Measurements from ENCODE around the gene MMP28. TPM values are rescaled to one million over a fixed set of nuclear protein-coding genes. Genes with fewer than 3 reads are reported as not detected.

MMP28 gene
- total and polyA plus RNA-seq, 2 donors (not counting 1 experiment from before 2014, with no cell fraction given), result 1.1 to 4.6 TPM

- DNase-seq (ENCODE audit: low read depth in 2 of 2), result no peak
- no peaks in the 10 kb centered on the region for H3K27me3 ChIP-seq (ENCODE audit: control insufficient read depth, insufficient read depth, low read length)
- no peaks in the 10 kb centered on the region for H4K20me1 ChIP-seq (ENCODE audit: control insufficient read depth, extremely low read depth, insufficient read depth, low read length)
- peaks cover 4% of the 10 kb centered on the region for H3K79me2 ChIP-seq (ENCODE audit: control insufficient read depth, insufficient read depth, low read length)
- no peaks in the 10 kb centered on the region for H3K9me3 ChIP-seq (ENCODE audit: control insufficient read depth, insufficient read depth, low read depth, low read length)
- H3K4me1 ChIP-seq (ENCODE audit: control insufficient read depth, extremely low read depth, insufficient read depth, low read length), result no peaks in the 10 kb centered on the region
- H3K27ac ChIP-seq (ENCODE audit: insufficient read depth, low read length), result no peak overlapping the region
- no peak overlapping the region for H3K9ac ChIP-seq (ENCODE audit: insufficient read depth, low read length)
- H3K4me2 ChIP-seq (ENCODE audit: extremely low read depth, insufficient read depth, low read length), result no peak overlapping the region
- no peak overlapping the region for H2AFZ ChIP-seq (ENCODE audit: low read length)
- H3K36me3 ChIP-seq (ENCODE audit: control insufficient read depth, insufficient read depth, low read length), result peaks cover 11% of the 10 kb centered on the region
- TF ChIP-seq EZH2 (IDR thresholded peaks at IDR 0.05; ENCODE audit: low read length, missing control alignments) (no peak), CTCF (conservative IDR thresholded peaks at IDR 0.05 in 1 of 2, IDR thresholded peaks at IDR 0.05 in 1 of 2; ENCODE audit: low read depth in 1 of 2, low read length in 2 of 2) (no peak)
- H3K4me3 ChIP-seq (replicated peaks in 1 of 4; ENCODE audit: control extremely low read depth in 1 of 4, insufficient read depth in 1 of 4, low read depth in 3 of 4, low read length in 4 of 4), result no peak overlapping the region
These were observed 29.8 kb upstream of the MMP28 start for GRCh38 chr17:35825206-35825605.

GRCh38 chr17:35821308-35821707 lies 25.9 kb upstream of the MMP28 start:
- H3K79me2 ChIP-seq (ENCODE audit: control insufficient read depth, insufficient read depth, low read length), result peaks cover 24% of the 10 kb centered on the region
- H3K9me3 ChIP-seq (ENCODE audit: control insufficient read depth, insufficient read depth, low read depth, low read length), result no peaks in the 10 kb centered on the region
- no peak for DNase-seq (ENCODE audit: low read depth in 2 of 2)
- no peak overlapping the region for H3K4me2 ChIP-seq (ENCODE audit: extremely low read depth, insufficient read depth, low read length)
- no peak overlapping the region for H3K4me3 ChIP-seq (replicated peaks in 1 of 4; ENCODE audit: control extremely low read depth in 1 of 4, insufficient read depth in 1 of 4, low read depth in 3 of 4, low read length in 4 of 4)
- H3K9ac ChIP-seq (ENCODE audit: insufficient read depth, low read length), result no peak overlapping the region
- H4K20me1 ChIP-seq (ENCODE audit: control insufficient read depth, extremely low read depth, insufficient read depth, low read length), result peaks cover 4% of the 10 kb centered on the region
- TF ChIP-seq EZH2 (IDR thresholded peaks at IDR 0.05; ENCODE audit: low read length, missing control alignments) (no peak), CTCF (conservative IDR thresholded peaks at IDR 0.05 in 1 of 2, IDR thresholded peaks at IDR 0.05 in 1 of 2; ENCODE audit: low read depth in 1 of 2, low read length in 2 of 2) (no peak)
- H3K27me3 ChIP-seq (ENCODE audit: control insufficient read depth, insufficient read depth, low read length), result no peaks in the 10 kb centered on the region
- peaks cover 3% of the 10 kb centered on the region for H3K4me1 ChIP-seq (ENCODE audit: control insufficient read depth, extremely low read depth, insufficient read depth, low read length)
- H3K27ac ChIP-seq (ENCODE audit: insufficient read depth, low read length), result no peak overlapping the region
- H3K36me3 ChIP-seq (ENCODE audit: control insufficient read depth, insufficient read depth, low read length), result peaks cover 11% of the 10 kb centered on the region
- no peak overlapping the region for H2AFZ ChIP-seq (ENCODE audit: low read length)

GRCh38 chr17:35819455-35819854 lies 24.0 kb upstream of the MMP28 start:
- Histone ChIP-seq H3K36me3 (ENCODE audit: control insufficient read depth, insufficient read depth, low read length) (peaks cover 9% of the 10 kb centered on the region), H3K9me3 (ENCODE audit: control insufficient read depth, insufficient read depth, low read depth, low read length) (no peaks in the 10 kb centered on the region), H3K27ac (ENCODE audit: insufficient read depth, low read length) (no peak overlapping the region), H3K4me3 (replicated peaks in 1 of 4; ENCODE audit: control extremely low read depth in 1 of 4, insufficient read depth in 1 of 4, low read depth in 3 of 4, low read length in 4 of 4) (no peak overlapping the region), H3K4me1 (ENCODE audit: control insufficient read depth, extremely low read depth, insufficient read depth, low read length) (peaks cover 3% of the 10 kb centered on the region), H3K27me3 (ENCODE audit: control insufficient read depth, insufficient read depth, low read length) (no peaks in the 10 kb centered on the region), H4K20me1 (ENCODE audit: control insufficient read depth, extremely low read depth, insufficient read depth, low read length) (peaks cover 4% of the 10 kb centered on the region), H2AFZ (ENCODE audit: low read length) (no peak overlapping the region), H3K9ac (ENCODE audit: insufficient read depth, low read length) (no peak overlapping the region), H3K79me2 (ENCODE audit: control insufficient read depth, insufficient read depth, low read length) (peaks cover 42% of the 10 kb centered on the region), H3K4me2 (ENCODE audit: extremely low read depth, insufficient read depth, low read length) (no peak overlapping the region)
- no peak for DNase-seq (ENCODE audit: low read depth in 2 of 2)
- TF ChIP-seq CTCF (conservative IDR thresholded peaks at IDR 0.05 in 1 of 2, IDR thresholded peaks at IDR 0.05 in 1 of 2; ENCODE audit: low read depth in 1 of 2, low read length in 2 of 2), result no peak
- no peak for TF ChIP-seq EZH2 (IDR thresholded peaks at IDR 0.05; ENCODE audit: low read length, missing control alignments)
